Muscle layer of colon (tissue), 2 donors: ENCODE results near the gene ZNF177.

Experiments used
- H3K27ac ChIP-seq: one replicate; pipeline ENCODE4 v1.7.0; 2013; ENCODE audit warnings: low read depth, mild to moderate bottlenecking, low read length, moderate library complexity
- H3K27me3 ChIP-seq, 2 donors: one replicate each; pipeline ENCODE4 v1.7.0; 2013; ENCODE audit warnings: low read length in 2 of 2, mild to moderate bottlenecking in 2 of 2; ENCODE audit not compliant: insufficient read depth in 2 of 2, control insufficient read depth in 1 of 2
- H3K36me3 ChIP-seq: one replicate; pipeline ENCODE4 v1.7.0; 2013; ENCODE audit warnings: mild to moderate bottlenecking, low read length; ENCODE audit not compliant: insufficient read depth
- H3K4me1 ChIP-seq: one replicate; pipeline ENCODE4 v1.7.0; 2013; ENCODE audit warnings: mild to moderate bottlenecking, low read length; ENCODE audit not compliant: insufficient read depth
- H3K4me3 ChIP-seq, 2 donors: one replicate each; pipeline ENCODE4 v1.7.0; 2013; ENCODE audit warnings: low read length in 2 of 2, low read depth in 1 of 2, mild to moderate bottlenecking in 1 of 2, moderate library complexity in 1 of 2
- H3K9ac ChIP-seq: one replicate; pipeline ENCODE4 v1.7.0; 2013; ENCODE audit warnings: low read length
- H3K9me3 ChIP-seq: one replicate; pipeline ENCODE4 v1.7.0; 2013; ENCODE audit warnings: mild to moderate bottlenecking, low read length
- donor health status: abdominal sarcoma.
- donor health status: Adenocarcinoma of cecum.

Gene ZNF177

DNA sequence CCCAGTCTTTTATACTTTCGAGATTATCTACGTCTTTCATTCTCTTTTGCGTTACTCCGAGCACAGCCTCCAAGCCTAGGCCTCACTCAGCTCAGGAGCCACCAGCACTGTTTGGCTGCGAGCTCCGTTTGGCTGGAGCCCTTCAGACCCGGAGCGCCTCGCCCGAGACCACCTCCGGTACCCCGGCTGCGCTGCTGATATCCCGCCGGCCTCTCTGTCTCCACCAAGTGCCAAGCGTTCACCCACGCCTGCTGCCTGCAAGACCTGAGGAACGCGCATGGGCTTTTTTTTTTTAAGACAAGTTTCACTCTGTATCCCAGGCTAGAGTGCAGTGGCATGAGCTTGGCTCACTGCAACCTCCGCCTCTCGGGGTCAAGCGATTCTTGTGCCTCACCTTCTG, 14.1 kb upstream of the ZNF177 start:
- no peaks in the 10 kb centered on the region for H3K27me3 ChIP-seq
- no peak overlapping the region for H3K4me3 ChIP-seq
- H3K27ac ChIP-seq: no peak overlapping the region
- H3K9me3 ChIP-seq: peaks cover 52% of the 10 kb centered on the region
- H3K9ac ChIP-seq: no peak overlapping the region
- H3K4me1 ChIP-seq: no peaks in the 10 kb centered on the region
- peaks cover 10% of the 10 kb centered on the region for H3K36me3 ChIP-seq

- Histone ChIP-seq H3K9me3 (peaks cover 26% of the 10 kb centered on the region), H3K9ac (no peak overlapping the region), H3K27me3 (no peaks in the 10 kb centered on the region), H3K27ac (no peak overlapping the region), H3K4me3 (no peak overlapping the region), H3K36me3 (peaks cover 7% of the 10 kb centered on the region), H3K4me1 (no peaks in the 10 kb centered on the region)
These were observed 10.3 kb upstream of the ZNF177 start for GRCh38 chr19:9352505-9352904.

- peaks cover 27% of the 10 kb centered on the region for H3K9me3 ChIP-seq
- peaks cover 10% of the 10 kb centered on the region for H3K36me3 ChIP-seq
- H3K4me1 ChIP-seq: no peaks in the 10 kb centered on the region
These were observed 9.8 kb upstream of the ZNF177 start for GRCh38 chr19:9353011-9353410.

DNA sequence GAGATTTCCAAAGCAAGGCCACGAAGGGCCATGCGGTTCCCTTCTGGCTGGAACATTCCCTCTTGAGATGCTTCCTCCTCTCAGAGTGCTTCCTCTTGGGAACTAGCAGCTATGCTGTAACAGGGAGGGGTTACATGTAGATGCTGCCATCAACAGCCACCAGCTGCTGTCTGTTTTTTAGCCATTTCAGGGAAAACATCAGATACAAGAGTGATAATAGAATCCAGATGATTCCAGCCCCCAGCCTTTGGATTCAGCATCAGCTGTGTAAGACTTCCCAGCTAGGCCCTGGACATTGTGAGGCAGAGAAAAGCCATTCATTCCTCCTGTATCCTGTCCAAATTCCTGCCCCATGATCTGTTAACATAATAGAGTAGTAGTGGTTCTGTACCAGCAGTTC, 8.2 kb upstream of the ZNF177 start:
- Histone ChIP-seq H3K36me3 (peaks cover 17% of the 10 kb centered on the region), H3K9ac (no peak overlapping the region), H3K9me3 (peaks cover 33% of the 10 kb centered on the region), H3K4me1 (no peaks in the 10 kb centered on the region), H3K4me3 (no peak overlapping the region), H3K27ac (no peak overlapping the region), H3K27me3 (no peaks in the 10 kb centered on the region)

More at GRCh38 chr19:9353011-9353410, 9.8 kb upstream of the ZNF177 start:
- no peak overlapping the region for H3K9ac ChIP-seq
- H3K27ac ChIP-seq: no peak overlapping the region
- H3K4me3 ChIP-seq: no peak overlapping the region
- H3K27me3 ChIP-seq: no peaks in the 10 kb centered on the region

DNA sequence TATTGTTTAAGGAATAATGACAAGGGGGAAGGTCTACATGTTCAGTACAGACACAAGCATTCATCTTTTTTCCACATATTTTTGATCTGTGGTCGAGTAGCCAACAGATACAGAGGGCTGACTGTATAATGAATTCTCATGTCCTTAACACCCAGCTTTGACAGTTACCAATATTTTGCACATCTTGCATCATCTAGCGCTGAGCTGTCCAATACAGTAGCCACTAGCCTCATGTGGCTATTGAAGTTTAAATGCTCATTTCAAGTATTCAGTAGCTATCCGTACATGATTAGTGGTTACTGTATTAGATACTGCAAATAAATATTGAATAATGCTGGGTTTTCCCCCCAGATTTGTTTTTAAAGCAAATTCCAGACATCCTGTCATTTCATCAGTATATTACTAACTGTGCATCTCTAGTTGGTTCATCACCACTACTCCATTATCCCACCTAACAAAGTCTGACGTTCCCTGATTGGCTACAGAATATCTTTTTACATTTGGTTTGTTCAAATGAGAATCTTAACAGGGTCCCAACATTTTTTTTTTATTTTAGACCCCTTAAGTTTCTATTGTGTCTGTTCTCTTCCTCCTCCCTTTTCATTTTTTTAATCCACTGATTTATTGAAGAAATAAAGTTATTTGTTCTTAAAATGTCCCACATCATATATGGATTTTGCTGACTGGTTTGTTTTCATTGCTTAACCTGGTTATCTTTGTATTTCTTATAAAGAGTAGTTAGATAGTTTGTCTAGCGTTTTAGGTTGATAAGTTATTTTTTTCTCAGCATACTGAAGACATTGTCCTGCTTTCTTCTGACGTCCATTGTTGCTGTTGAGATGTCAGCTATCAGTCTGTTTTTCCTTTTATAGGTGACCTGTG, 8.2 kb downstream of the ZNF177 start:
- H3K4me3 ChIP-seq: no peak overlapping the region
- no peak overlapping the region for H3K27ac ChIP-seq
- H3K9me3 ChIP-seq: peaks cover 61% of the 10 kb centered on the region
- no peak overlapping the region for H3K9ac ChIP-seq
- no peaks in the 10 kb centered on the region for H3K27me3 ChIP-seq
- H3K36me3 ChIP-seq: peaks cover 17% of the 10 kb centered on the region
- no peaks in the 10 kb centered on the region for H3K4me1 ChIP-seq

DNA sequence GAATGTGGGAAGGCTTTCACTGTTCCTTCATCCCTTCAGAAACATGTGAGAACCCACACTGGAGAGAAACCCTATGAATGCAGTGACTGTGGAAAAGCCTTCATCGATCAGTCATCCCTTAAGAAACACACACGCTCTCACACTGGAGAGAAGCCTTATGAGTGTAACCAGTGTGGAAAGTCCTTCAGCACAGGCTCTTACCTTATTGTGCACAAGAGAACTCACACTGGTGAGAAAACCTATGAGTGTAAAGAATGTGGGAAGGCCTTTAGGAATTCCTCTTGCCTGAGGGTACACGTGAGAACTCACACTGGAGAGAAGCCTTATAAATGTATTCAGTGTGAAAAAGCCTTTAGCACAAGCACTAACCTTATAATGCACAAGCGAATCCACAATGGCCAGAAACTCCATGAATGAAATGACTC, 18.6 kb downstream of the ZNF177 start:
- Histone ChIP-seq H3K9me3 (peaks cover 91% of the 10 kb centered on the region), H3K4me1 (no peaks in the 10 kb centered on the region), H3K27me3 (no peaks in the 10 kb centered on the region), H3K4me3 (peak overlapping the region; percentile 11 to 26), H3K36me3 (peaks cover 81% of the 10 kb centered on the region), H3K27ac (no peak overlapping the region), H3K9ac (no peak overlapping the region)

DNA sequence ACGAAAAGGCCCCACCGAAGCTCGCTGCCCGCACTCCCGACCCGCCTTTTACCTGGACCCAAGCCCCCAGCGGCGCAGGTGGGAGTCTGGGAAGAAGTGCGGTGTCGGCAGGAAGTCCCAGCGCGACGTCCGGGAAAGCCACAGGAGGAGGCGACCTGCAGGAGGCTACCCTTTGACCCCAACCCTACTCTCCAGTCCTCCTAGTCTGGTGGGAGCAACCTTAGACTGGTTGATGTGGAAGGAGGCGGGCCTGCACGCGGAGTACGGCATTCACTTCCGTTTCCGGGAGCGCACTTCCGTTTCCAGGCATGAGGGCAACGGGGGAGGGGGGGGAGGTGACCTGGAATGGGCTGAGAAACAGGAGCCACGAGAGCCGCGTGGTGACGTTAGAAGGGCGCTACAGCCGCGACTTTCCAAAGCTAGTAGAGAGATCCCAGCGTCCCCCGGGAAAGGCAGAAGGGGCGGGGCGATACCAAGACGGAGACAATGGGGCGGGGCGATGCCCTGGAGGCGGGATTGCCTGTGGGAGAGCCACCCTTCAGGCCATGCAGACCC, 44.1 kb downstream of the ZNF177 start:
- Histone ChIP-seq H3K27ac (peak overlapping the region; percentile 13), H3K9ac (no peak overlapping the region), H3K9me3 (peaks cover 21% of the 10 kb centered on the region), H3K4me1 (no peaks in the 10 kb centered on the region), H3K36me3 (no peaks in the 10 kb centered on the region), H3K27me3 (no peaks in the 10 kb centered on the region), H3K4me3 (peak overlapping the region; percentile 54 to 74)

DNA sequence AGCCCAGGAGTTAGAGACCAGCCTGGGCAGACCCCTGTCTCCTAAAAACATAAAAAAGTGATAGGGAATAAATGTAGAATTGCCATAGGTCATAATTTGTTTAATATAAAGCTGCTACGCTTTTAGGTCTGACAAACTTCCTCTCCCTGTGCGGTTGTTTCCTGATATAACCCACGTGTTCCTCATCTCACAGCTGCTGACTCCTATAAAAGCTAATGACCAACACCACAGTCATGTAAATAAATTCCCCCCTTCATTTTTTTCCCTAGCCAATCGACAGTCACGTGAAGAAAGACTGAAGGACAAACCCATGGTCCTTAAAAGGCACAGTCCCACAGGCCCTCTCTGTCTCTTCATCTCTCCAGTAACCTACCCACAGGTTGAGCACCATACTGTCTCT, 45.0 kb downstream of the ZNF177 start:
- Histone ChIP-seq H3K27ac (no peak overlapping the region), H3K4me1 (no peaks in the 10 kb centered on the region), H3K36me3 (peaks cover 6% of the 10 kb centered on the region), H3K27me3 (no peaks in the 10 kb centered on the region), H3K4me3 (peak overlapping the region in 1 of 2 donors; percentile 74), H3K9me3 (peaks cover 31% of the 10 kb centered on the region), H3K9ac (no peak overlapping the region)

- H3K36me3 ChIP-seq: peaks cover 60% of the 10 kb centered on the region
- peak overlapping the region; percentile 18 to 33 for H3K4me3 ChIP-seq
These were observed 50.6 kb downstream of the ZNF177 start for GRCh38 chr19:9413240-9413954.

DNA sequence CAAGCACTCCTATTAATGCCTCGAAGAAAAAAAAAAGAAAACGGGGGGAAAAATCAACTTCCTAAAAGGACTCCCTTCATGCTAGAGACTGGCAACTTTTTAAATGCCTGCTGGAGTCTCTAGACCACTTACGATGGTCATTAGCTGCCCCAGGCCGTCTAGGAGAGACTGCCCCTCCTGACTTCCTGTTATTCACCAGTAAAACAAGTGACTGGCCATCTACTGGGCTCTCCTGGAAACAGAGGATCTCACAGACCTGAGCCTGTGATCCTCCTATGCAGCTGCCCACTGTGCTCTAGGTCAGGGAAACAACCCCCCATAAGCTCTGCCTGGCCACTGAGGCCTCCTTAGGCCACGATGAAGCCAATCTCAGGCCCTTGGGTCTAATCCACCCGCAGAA, 65.1 kb downstream of the ZNF177 start:
- peaks cover 54% of the 10 kb centered on the region for H3K36me3 ChIP-seq
- no peaks in the 10 kb centered on the region for H3K27me3 ChIP-seq
- no peaks in the 10 kb centered on the region for H3K4me1 ChIP-seq
- H3K9me3 ChIP-seq: no peaks in the 10 kb centered on the region
- H3K27ac ChIP-seq: no peak overlapping the region
- no peak overlapping the region for H3K4me3 ChIP-seq
- H3K9ac ChIP-seq: no peak overlapping the region

More at GRCh38 chr19:9413240-9413954, 50.6 kb downstream of the ZNF177 start:
- Histone ChIP-seq H3K27ac (no peak overlapping the region), H3K9me3 (peaks cover 64% of the 10 kb centered on the region), H3K4me1 (no peaks in the 10 kb centered on the region), H3K9ac (no peak overlapping the region), H3K27me3 (no peaks in the 10 kb centered on the region)

DNA sequence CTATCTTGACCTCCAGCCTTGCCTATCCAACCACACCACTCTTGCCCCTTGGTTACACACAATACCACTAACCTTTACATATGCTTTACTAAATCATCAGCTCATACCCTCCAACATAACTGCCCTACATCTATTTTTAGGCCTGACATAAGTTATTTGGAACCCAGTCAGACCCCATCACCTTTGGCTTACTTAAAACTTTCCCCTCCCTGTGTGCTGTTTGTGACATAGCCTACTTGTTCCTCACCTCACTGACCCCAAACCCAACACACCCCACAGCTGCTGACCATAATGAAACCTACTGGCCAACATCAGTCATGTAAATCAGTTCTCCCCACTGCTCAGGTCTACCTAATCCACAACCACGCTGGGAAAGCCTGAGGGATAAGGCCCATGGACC, 67.6 kb downstream of the ZNF177 start:
- H3K9me3 ChIP-seq: no peaks in the 10 kb centered on the region
- peaks cover 45% of the 10 kb centered on the region for H3K36me3 ChIP-seq
- no peak overlapping the region for H3K27ac ChIP-seq
- no peaks in the 10 kb centered on the region for H3K27me3 ChIP-seq
- peaks cover 13% of the 10 kb centered on the region for H3K4me1 ChIP-seq
- H3K9ac ChIP-seq: no peak overlapping the region
- H3K4me3 ChIP-seq: no peak overlapping the region
